HG03342 (cell line): ENCODE data around the gene GPANK1.
A peak's percentile ranks its signal among the peaks of the same experiment; 100 is the strongest.
"Not testable (repeated sequence)": the region's sequence is repeated elsewhere in the genome, so short reads cannot be mapped to it uniquely, and the experiment has no call there.

Experiments
- ATAC-seq: cut with Tn5 transposase; IDR thresholded peaks from one replicate; pipeline ENCODE4 v1.9.1; 2021; ENCODE audit warnings: mild to moderate bottlenecking, moderate library complexity; ENCODE audit not compliant: unreplicated experiment

GPANK1 gene

DNA sequence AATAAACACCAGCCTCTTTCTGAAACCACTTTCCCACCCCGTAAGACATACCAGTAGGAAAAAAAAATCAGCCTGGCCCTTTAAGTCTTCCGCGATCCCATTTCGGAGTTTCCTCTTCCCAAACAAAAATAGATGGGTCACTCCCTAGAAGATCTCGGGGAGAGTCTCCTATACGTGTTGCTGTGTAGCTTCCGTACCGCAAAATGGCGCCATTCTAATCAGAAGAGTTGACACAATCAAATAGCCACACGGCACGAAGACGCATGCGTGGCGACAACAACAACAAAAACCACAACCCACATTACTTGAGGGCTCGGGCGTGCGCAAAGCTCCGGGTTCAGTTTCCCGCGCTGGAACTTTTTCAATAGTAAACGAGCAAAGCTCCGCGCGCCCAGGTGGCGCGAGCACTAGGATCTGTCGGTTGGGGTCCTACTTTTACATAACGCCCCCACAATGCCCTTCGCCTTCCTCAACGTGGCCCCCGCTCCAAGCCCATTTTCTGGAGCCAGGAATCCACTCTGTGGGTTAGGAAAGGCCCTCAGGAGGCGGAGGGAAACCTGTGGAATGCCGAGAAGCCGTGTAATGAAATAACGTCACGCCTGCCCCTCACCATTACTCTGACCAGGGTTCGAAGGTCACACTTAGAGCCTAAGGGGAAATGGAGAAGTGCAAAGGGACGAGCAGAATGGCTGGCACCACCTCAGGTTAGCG is at the start of gene GPANK1:
Gene GPANK1 (minus strand): TSS at position 208 of the 711 bp plus-strand sequence. CDS start 519 bp downstream, outside the sequence.
- no peak for ATAC-seq

- no peak for ATAC-seq
These were observed 49.3 kb upstream of the GPANK1 start for GRCh38 chr6:31713991-31714684.

DNA sequence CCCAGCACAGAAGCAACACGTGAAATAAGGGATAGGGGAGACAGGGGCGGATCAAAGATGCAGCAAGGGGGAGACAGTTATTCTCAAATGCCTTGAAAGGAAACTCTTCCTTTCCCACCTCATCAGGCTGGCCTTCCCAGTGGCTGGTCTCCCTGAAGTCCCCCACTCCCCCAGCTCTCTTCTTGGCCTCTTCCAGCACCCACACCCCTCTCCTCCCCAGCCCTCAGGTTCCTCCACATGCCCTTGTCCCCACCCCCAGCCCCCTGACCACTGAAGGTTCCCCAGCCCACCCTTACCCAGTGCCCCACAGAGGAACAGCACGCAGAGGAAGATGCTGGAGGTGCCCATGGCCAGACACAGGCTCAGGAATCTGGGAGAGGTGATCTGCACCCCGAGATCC is 48.7 kb upstream of the GPANK1 start:
- ATAC-seq, result no peak

- ATAC-seq, result no peak
These were observed 47.5 kb upstream of the GPANK1 start for GRCh38 chr6:31712296-31712695.

DNA sequence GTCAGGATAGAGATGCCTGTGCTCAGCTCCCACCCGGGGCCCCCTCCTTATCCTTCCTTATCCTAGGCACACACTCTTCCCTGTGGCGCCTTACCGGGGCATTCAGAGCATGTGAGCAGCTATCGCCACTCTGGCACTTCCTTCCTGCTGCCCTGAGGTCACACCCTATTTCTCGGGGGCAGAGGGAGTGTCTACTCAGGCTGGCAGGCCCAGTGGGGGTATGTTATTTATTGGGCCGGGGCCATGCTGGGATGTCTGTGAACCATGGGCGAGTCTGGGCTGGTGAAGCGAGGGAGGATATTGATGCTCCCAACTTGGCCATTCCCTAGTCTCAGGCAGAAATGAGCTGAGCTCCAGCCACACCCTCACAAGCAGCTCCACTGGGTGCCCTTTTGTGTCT is 46.4 kb upstream of the GPANK1 start:
- no peak for ATAC-seq

DNA sequence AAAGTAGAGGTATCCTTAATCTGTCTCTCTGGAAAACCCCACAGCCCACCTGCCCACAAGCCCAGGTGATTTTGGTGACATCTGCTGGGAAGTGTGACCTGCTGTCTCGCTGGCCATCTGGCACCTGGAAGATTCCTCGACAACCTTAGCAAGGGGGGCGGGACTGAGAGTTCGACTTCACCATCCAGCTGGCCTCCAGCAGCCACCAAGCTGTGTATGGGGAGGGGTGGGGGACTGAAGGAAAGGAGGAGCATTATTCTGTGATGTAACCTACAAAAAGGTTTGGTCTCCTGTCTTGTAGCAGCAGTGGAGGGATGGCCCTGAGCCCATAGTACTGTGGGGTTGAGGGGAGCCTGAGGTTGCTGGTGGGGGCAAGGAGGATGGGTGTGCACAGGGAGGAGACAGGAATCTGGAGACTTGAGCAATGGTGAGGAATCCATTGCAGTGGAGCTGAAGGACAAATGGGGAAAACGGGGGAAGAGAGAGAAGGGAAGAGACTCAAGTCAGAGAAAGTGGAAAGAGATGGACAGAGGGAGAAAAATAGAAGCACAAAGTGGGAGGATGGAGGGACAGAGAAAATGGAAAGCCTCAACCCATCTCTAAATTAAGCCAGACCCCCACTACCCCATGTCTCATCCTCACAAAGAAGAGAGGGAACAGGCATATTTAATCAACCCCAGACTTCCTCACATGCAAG is 45.9 kb upstream of the GPANK1 start:
- ATAC-seq, result no peak

GRCh38 chr6:31709157-31709556 is 44.4 kb upstream of the GPANK1 start:
- ATAC-seq, result not testable (repeated sequence)

- ATAC-seq, result no peak
These were observed 43.4 kb upstream of the GPANK1 start for GRCh38 chr6:31708224-31708623.

GRCh38 chr6:31707701-31708100 is 42.9 kb upstream of the GPANK1 start:
- no peak for ATAC-seq

DNA sequence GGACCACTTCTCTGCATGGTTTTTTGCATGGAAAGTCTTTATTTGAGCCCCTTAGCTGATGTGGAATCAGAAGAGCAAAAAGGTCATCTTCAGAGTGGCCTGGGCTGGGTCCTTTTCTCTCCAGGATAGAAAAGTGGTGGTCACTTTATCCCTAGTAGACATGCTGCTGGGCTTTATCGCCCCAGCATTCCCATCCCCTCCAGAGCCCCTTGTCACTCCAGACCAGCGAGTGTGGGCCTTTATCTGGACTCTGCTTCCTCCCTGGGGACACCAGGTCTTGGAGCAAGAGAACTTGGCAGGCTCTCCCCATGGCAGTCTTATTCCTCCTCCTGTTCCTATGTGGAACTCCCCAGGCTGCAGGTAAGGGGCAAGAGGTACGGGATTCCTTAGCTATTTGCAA is 41.8 kb upstream of the GPANK1 start, which contains the start of gene LY6G6F:
Gene LY6G6F (plus strand): TSS at position 268 of the 400 bp plus-strand sequence. CDS start 41 bp downstream, at position 309.
- ATAC-seq, result no peak

DNA sequence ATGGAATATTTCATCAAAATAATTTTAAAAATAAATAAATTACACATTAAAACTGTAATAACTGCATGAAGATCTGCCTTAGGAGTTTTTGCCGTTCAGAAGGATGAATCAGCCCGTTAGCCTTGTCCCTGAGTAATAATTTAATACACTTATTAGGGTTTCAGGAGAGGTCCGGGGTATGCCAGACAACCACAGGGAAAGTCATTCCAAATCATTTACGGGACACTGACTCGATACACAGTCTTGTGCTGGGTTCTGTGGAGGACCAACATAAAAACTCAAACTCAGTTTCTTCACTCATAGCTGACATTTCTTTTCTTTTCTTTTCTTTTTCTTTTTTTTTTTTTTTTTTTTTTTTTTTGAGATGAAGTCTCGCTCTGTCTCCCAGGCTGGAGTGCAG is 41.1 kb upstream of the GPANK1 start:
- ATAC-seq, result no peak

DNA sequence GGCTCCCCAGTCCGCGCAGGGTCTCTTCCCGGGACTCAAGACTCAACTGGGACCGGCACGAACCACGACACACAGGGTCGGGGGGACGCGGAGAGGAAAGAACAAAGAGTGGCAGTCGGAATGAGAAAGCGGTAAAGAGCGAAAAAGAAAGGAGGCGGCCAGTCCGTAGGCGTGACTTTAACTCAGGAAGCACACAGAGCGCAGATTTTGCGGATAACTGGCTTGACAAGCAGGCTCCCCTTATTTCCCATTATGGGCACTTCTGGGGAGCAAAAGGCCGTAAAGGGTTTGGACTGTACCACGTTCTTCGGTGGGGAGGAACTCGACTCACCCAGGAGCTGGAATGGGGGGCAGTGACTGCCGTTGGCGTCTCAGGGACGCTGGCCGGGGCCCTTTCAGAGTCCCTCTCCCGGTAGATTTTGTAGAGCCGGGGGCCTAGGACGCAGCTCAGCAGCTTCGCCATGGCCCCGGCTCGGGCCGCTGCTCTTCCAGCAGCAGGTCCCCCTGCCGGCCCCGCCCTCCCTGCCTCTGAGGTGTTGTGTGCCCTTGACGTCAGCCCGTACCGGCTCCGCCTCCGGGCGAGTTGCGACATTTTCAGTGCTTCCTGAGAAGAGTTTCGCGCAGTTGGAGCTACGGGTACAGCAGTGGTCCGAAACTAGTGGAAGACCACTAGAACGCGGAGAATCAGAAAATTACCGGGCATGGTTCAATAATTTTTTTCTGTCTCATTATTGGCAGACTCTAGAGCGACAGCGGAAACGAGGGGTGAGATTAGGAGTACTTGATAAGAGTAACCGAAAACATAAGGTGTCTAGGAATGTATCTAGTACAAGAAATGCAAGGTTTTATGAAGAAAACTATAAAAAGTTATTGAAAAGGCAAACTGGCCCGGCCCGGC is 38.3 kb upstream of the GPANK1 start, which contains the start of gene ABHD16A:
Gene ABHD16A (minus strand): TSS at position 506 of the 898 bp plus-strand sequence. CDS start 43 bp downstream, at position 463.
- peak; percentile 89 for ATAC-seq

- ATAC-seq, result no peak
These were observed 37.6 kb upstream of the GPANK1 start for GRCh38 chr6:31702405-31702818.

DNA sequence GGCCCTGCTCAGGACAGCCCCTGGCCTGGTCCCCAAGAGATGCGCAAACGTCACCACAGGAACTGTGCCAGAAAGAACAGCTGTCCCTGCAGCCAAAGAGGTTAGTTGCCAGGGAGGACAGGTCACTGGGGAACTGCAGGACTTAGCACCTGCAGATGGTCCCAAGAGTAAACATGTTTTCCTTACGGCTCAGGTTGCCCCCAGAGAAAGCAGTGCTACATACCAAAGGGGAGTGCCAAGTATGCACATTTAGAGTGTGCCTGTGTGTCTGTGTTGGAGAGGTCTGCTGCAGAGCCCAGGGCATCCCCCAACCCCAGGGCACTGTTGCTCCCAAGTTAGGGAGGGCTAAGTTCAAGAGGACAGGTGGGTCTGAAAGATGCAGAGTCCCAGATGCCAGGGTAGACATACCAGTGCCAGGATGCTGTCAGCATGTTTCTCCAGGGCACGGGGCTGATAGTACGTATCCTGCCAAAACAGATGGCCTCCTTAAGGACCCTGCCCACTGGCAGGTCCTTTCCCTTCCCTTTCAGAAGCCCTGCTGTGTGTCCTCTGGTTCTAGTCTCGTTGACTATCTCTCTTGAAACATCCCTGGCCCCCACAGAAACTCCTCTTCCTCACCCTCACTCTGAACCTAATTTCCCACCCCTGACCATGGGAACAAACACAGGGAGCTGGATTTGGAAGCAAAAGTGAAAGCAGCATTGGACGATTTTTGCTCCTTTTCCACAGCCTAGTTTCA is 37.0 kb upstream of the GPANK1 start:
- ATAC-seq, result no peak

GRCh38 chr6:31700740-31701401 is 36.1 kb upstream of the GPANK1 start:
- ATAC-seq, result no peak

DNA sequence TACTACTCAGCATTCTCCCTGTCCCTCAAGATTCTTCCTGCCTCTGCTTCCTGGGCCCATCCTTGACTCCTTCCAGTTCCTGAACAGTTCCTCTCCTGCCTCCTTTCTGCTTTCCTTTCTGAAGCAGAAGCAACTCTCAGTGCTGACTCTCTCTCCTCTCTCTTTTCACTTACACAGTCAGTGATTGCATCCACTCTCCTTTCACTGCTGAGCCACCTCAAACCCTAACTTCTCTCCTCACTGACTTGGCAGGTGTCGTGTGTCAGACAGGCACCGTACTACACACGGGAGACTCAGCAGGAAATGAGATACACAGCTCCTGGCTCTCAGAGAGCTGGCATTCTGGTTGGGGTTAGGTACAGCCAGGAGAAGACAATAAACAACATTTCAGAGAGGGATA is 32.8 kb upstream of the GPANK1 start:
- ATAC-seq, result no peak

DNA sequence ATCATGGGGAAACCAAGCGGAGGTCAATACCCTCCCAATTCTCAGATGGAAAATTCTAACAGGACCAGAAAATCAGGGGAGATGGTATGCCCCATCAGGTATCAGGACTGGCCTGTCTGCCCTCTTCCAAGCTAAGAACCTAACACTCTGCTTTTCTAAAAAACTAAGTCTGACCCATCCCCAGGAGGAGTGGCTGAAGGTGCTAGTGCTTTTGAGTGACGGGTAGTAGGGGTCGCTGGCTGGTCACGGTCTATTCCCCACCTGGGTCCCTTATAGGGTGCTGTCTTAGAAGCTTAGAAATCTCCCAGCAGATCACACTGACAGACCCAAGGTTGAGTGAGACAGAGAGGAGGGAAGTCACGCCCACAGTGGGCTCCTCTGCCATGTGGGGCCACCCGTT is 28.7 kb upstream of the GPANK1 start:
- ATAC-seq, result no peak

- ATAC-seq, result no peak
These were observed 28.1 kb upstream of the GPANK1 start for GRCh38 chr6:31692886-31693285.

DNA sequence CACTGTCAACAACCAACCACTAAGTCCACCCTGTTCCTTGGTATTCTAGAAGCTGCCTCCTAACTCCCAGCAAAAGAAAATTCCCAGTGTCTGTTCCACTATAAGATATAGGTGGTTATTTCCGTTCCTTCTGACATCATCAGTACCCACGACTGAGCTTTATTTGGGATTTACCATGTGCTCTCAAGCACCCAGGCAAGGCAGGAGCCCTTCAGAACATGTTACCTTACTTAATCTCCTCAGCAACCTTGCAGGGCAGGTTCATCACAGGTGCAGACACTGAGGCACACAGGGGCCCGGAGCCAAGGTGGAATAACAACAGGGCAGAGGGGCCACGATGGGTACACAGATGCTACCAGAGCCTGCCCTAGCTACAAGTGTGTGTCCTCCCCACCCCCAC is 27.6 kb upstream of the GPANK1 start:
- no peak for ATAC-seq
